ENCODE results near the gene URGCP. TPM values are rescaled to one million over a fixed set of nuclear protein-coding genes. Genes with fewer than 3 reads are reported as not detected.

Gene URGCP
- total RNA-seq, 2 experiments from 2014 or later: 22.3 to 24.0 TPM

DNA sequence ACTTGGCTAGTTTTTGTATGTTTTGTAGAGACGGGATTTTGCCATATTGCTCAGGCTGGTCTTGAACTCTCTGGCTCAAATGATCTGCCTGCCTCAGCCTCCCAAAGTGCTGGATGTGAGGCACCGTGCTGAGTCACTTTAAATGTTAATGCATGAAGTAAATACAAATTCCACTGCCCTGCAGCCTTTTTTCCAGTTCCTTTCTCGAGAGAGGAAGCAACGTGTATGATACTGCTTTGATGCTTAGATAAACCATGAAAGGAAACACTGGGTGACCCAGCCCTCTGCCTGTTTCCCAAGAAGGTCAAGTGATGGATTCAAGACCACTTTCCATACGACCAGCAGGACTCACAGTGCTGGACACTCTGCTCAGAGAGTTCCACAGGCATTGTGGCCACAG is 25.8 kb downstream of the URGCP start:
- no peaks in the 10 kb centered on the region for H3K4me1 Mint-ChIP-seq (ENCODE audit: low read depth)
- ChIA-PET POLR2A (no interaction called here), CTCF (no interaction called here)

DNA sequence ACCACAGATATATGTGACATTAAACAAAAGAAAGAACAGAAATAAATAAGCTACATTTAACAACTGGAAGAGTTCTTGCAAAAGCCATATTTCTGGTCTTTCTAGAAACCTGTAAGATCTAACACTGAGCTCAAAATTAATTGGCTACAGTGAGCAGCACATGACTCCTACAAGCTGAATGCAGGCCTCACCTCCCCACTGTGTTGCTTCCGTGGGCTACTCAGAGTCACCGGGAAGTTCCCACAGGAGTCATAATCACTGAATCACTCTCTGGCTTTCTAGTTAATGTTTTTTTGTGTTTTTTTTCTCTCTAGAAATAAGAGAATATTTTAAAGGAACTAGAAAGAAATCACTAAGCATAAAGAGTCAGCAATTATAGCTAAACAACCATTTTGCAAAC is 26.9 kb downstream of the URGCP start:
- H3K36me3 Mint-ChIP-seq: peaks cover 47% of the 10 kb centered on the region
- H3K27ac Mint-ChIP-seq: peak overlapping the region; percentile 43
- no peaks in the 10 kb centered on the region for H3K4me1 Mint-ChIP-seq (ENCODE audit: low read depth)
- intact Hi-C loops (cut with micrococcal nuclease): no loop called here
- no peak for DNase-seq
- no peaks in the 10 kb centered on the region for H3K27me3 Mint-ChIP-seq
- POLR2A ChIA-PET: no interaction called here
- CTCF ChIA-PET: interaction anchor here (0.8 kb wide), 1 partner anchor 41 kb away, joined by 3 read pairs; no protein-coding TSS in a partner anchor
- no peaks in the 10 kb centered on the region for H3K9me3 Mint-ChIP-seq
- H3K4me3 Mint-ChIP-seq: no peak overlapping the region

More for the DNA sequence above, 25.8 kb downstream of the URGCP start:
- H3K27ac Mint-ChIP-seq: no peak overlapping the region
- intact Hi-C loops (cut with micrococcal nuclease): no loop called here
- H3K36me3 Mint-ChIP-seq: peaks cover 44% of the 10 kb centered on the region
- no peak overlapping the region for H3K4me3 Mint-ChIP-seq
- no peak for DNase-seq
- H3K27me3 Mint-ChIP-seq: no peaks in the 10 kb centered on the region
- H3K9me3 Mint-ChIP-seq: no peaks in the 10 kb centered on the region

DNA sequence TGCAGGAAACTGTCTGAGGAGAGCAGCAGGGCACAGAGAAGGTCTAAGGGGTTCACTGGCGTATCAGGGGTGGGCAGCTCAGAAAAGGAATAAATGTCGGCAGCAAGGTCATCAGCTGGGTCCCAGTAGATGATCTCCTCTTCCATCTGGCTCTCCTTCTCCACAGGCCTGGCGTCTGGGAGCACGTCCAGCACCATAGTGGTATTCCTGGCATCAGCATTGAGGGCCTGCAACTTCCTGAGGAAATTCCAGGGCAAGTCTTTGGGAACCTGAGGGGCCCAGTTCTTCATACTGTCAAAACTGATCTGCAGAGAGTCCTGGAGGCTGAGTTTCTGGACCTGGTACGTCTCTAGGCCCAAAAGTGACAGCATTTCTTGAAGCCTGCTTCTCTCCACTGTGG is 27.5 kb downstream of the URGCP start:
- DNase-seq: no peak
- Mint-ChIP-seq H3K4me3 (no peak overlapping the region), H3K36me3 (peaks cover 47% of the 10 kb centered on the region), H3K4me1 (ENCODE audit: low read depth) (no peaks in the 10 kb centered on the region), H3K27me3 (no peaks in the 10 kb centered on the region), H3K27ac (peak overlapping the region; percentile 43), H3K9me3 (no peaks in the 10 kb centered on the region)
- ChIA-PET CTCF (no interaction called here), POLR2A (no interaction called here)
- intact Hi-C loops (cut with micrococcal nuclease): no loop called here

DNA sequence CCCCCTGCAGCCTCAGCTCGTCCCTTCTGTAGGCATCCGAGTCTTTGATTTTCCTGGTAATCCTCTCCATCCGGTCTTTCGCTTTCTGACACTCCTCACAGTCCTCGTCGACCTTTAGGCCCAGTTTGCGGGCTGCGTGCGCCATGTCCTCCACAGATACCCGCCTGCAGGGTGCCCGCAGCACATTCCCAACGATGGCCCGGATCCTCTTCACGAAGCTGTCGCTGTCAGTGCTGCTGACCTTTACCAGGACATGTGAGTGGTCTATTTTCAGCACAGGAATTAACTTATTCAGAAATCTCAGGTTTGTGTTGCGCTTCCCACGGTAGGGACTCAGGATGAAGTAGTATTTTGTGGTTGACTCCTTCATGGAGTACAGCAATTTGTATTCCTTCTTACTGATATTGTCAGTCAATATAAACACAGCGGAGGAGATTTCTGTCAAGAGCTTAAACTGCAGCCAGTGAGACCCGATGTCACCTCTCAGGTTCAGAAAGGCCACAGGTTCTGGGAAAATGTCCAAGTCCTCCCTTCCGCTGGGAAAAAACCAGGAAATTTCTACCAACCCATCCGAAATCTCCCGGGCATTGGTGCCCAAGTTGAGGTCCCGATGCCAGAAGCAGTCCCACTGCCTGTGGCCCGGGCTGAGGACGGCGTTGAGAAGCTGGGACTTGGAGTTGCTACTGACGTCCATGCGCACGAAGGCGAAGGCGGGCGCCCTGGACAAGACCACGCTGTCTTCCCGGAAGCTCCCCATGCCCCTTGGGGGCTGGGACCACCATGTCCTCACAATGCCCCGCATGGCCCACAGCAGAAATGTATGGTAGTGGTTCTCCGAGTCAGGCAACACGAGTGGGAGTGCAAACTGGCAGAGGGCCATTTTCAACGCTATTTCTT is 28.2 kb downstream of the URGCP start:
- Mint-ChIP-seq H3K27ac (no peak overlapping the region), H3K36me3 (peaks cover 45% of the 10 kb centered on the region), H3K9me3 (no peaks in the 10 kb centered on the region), H3K27me3 (no peaks in the 10 kb centered on the region), H3K4me3 (no peak overlapping the region), H3K4me1 (ENCODE audit: low read depth) (no peaks in the 10 kb centered on the region)
- ChIA-PET POLR2A (no interaction called here), CTCF (no interaction called here)
- intact Hi-C loops (cut with micrococcal nuclease): no loop called here
- DNase-seq: no peak

DNA sequence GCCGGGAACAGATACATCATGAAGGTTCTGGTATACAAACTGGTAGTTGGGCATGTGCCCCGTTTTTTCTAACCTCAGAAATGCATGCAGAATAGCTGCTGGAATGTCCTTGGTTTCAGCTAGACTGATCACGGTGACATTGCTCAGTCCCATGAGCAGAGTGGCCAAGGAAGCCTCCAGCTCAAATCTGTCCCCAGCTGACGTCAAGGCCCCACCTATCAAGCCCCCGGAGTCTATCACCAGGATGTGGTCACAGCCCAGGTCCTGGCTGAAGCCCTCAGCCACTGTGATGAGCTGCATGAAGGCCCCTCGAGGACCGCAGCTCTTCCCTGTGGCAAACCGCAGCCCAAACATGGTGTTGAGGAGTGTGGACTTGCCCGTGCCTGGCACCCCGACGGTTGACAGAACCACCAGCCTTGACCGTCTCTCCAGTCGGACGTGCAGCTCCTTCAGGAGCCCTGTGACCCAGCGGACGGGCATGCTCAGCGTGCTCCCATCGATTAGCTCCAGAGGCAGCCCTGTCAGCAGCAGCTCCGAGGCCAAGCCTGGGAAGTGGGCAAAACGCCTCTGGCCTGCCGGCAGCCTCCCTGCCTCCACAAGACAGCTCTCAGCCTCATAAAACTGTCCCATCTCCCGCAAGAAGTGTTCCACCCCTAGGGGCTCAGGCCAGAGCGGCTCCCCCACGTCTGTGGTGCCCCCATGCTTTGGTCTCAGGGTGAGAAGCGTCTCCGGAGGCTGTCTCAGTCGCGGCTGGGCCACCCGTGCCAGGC is 29.2 kb downstream of the URGCP start:
- Mint-ChIP-seq H3K27me3 (no peaks in the 10 kb centered on the region), H3K36me3 (peaks cover 45% of the 10 kb centered on the region), H3K9me3 (no peaks in the 10 kb centered on the region), H3K4me1 (ENCODE audit: low read depth) (peaks cover 9% of the 10 kb centered on the region), H3K27ac (no peak overlapping the region), H3K4me3 (no peak overlapping the region)
- ChIA-PET CTCF (interaction anchor here (1.2 kb wide), 1 partner anchor 8 kb away, joined by 3 read pairs; no protein-coding TSS in a partner anchor), POLR2A (no interaction called here)
- intact Hi-C loops (cut with micrococcal nuclease): no loop called here
- DNase-seq: no peak

DNA sequence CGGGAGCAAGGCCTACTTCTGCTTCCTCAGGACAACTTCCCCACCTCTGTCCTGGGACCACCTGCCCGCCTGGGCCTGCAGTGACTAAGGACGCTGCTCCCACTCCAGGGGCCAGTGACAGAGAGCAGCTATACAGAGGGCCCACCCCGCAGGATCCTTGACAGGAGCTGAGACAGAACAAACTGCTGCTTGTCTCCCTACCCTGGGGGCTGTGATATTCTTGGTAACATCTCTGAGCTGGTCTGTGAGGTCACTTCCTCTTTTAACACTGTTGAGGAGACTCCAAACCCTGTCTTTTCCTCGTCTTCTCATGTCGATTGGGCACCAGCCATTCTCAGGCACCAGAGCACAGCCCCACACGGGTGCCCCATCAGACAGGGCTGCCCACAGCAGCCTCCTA is 30.2 kb downstream of the URGCP start:
- Mint-ChIP-seq H3K27ac (no peak overlapping the region), H3K4me1 (ENCODE audit: low read depth) (peaks cover 10% of the 10 kb centered on the region), H3K27me3 (no peaks in the 10 kb centered on the region), H3K4me3 (no peak overlapping the region), H3K36me3 (peaks cover 40% of the 10 kb centered on the region), H3K9me3 (no peaks in the 10 kb centered on the region)
- DNase-seq: no peak
- intact Hi-C loops (cut with micrococcal nuclease): no loop called here
- ChIA-PET CTCF (interaction anchor here (1.2 kb wide), 1 partner anchor 9 kb away, joined by 3 read pairs; no protein-coding TSS in a partner anchor), POLR2A (no interaction called here)

DNA sequence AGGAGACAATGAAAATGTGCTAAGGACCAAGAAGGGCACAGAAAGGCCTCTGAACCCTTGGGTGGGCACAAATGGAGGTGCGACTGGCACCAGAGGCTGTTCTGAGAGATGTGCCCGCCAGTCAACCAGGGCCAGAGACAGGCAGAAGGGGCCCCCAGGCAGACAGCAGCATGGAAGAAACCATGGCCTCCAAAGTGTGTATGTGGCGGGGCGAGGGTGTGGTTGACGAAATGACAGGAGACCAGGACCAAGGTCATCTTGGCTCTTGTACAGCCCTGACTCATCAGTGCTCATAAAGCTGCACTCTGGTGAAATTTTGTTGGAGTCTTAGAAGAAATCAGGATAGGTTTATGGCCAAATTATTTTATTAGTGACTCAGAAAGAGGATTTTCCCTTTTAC is 33.1 kb downstream of the URGCP start:
- no peaks in the 10 kb centered on the region for H3K9me3 Mint-ChIP-seq
- intact Hi-C loops (cut with micrococcal nuclease): loop anchor here (5.0 kb wide), 1 partner anchor 34 kb away; the partner anchor contains the start of gene URGCP
- no peak overlapping the region for H3K27ac Mint-ChIP-seq
- CTCF ChIA-PET: no interaction called here
- H3K36me3 Mint-ChIP-seq: peaks cover 27% of the 10 kb centered on the region
- H3K4me1 Mint-ChIP-seq (ENCODE audit: low read depth): peaks cover 25% of the 10 kb centered on the region
- DNase-seq: no peak
- peaks cover 1% of the 10 kb centered on the region for H3K27me3 Mint-ChIP-seq
- POLR2A ChIA-PET: no interaction called here
- H3K4me3 Mint-ChIP-seq: no peak overlapping the region

DNA sequence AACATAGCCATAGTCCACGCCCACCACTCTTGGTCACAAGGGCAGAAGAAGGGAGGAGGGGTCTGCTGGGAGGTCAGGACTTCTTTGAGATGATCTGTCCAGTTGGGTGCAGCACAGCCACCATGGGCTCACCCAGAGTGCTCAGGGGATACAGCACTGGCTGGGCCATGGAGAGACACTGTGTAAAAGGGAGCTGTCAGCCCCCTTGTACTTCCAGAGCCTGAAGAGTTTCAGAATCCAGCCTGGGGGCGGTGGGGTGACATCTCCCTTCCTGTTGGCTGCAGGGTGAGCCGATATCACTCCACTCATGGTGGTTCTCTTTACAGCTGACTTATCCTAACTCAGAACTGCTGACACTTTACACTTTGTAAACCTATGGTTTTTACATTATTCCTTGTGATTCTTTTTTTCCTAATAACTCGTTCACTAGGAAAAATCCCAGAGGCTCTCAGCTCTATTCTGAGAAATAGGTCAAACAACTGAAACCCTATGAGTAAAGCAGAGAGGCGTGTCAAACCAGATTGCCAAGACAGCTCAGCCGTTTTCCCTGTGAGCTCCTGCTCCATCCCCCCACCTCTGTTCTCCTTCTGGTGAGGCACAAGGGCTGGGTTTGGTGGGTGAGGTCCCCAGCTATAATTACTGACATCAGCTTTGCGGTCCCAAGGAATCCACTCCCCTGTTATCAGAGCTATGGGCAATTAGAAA is 33.8 kb downstream of the URGCP start:
- peak; percentile 25 for DNase-seq
- H3K4me1 Mint-ChIP-seq (ENCODE audit: low read depth): peaks cover 30% of the 10 kb centered on the region
- ChIA-PET POLR2A (no interaction called here), CTCF (no interaction called here)
- peaks cover 21% of the 10 kb centered on the region for H3K36me3 Mint-ChIP-seq
- no peaks in the 10 kb centered on the region for H3K9me3 Mint-ChIP-seq
- peaks cover 1% of the 10 kb centered on the region for H3K27me3 Mint-ChIP-seq
- H3K27ac Mint-ChIP-seq: no peak overlapping the region
- intact Hi-C loops (cut with micrococcal nuclease): loop anchor here (5.0 kb wide), 1 partner anchor 35 kb away; the partner anchor contains the start of gene URGCP
- H3K4me3 Mint-ChIP-seq: no peak overlapping the region

DNA sequence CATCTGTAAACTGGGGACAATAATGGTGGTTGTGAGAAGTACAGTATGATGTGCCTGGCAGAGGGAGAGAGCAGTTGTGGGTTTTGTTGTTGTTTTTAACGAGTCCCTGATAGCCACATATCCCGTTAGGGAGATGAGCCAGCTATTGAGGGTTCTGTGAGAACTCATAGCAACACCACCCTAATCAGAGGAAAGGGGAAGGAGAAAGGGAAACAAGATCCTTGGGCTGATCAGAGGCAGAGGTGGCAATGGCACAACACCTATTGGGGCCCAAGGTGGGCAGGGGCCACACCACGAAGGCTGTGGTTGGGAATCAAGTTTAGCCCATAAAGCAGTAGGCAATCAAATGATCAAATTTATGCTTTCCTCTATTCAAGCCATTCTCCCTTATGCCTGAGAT is 35.3 kb downstream of the URGCP start:
- Mint-ChIP-seq H3K4me1 (ENCODE audit: low read depth) (peaks cover 30% of the 10 kb centered on the region), H3K36me3 (peaks cover 19% of the 10 kb centered on the region), H3K9me3 (no peaks in the 10 kb centered on the region), H3K4me3 (no peak overlapping the region), H3K27ac (no peak overlapping the region), H3K27me3 (peaks cover 1% of the 10 kb centered on the region)
- DNase-seq: no peak
- intact Hi-C loops (cut with micrococcal nuclease): loop anchor here (5.0 kb wide), 1 partner anchor 36 kb away; the partner anchor contains the start of gene URGCP
- CTCF ChIA-PET: no interaction called here
- POLR2A ChIA-PET: no interaction called here

DNA sequence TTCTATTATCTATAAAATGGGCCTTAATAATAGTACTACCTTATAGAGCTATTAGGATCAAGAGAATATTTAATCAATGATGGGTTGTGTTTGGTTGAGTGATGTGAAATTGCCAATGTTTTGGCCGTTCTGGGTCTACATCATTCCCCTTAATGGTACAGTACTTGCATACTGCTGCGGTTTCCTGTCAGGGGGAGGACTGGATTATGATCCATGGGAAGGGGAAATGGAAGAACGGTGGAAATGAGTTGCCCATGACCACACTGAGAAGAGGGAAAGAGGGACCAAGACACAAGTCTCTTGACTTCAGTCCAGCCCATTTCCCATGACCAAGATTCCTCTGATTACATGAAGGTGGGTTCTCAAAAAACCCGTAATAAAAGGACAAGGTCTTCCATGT is 36.1 kb downstream of the URGCP start:
- Mint-ChIP-seq H3K9me3 (no peaks in the 10 kb centered on the region), H3K27me3 (peaks cover 1% of the 10 kb centered on the region), H3K4me1 (ENCODE audit: low read depth) (peaks cover 30% of the 10 kb centered on the region), H3K36me3 (peaks cover 18% of the 10 kb centered on the region), H3K4me3 (no peak overlapping the region), H3K27ac (no peak overlapping the region)
- no peak for DNase-seq
- ChIA-PET POLR2A (no interaction called here), CTCF (no interaction called here)
- intact Hi-C loops (cut with micrococcal nuclease): loop anchor here (5.0 kb wide), 1 partner anchor 37 kb away; the partner anchor contains the start of gene URGCP

DNA sequence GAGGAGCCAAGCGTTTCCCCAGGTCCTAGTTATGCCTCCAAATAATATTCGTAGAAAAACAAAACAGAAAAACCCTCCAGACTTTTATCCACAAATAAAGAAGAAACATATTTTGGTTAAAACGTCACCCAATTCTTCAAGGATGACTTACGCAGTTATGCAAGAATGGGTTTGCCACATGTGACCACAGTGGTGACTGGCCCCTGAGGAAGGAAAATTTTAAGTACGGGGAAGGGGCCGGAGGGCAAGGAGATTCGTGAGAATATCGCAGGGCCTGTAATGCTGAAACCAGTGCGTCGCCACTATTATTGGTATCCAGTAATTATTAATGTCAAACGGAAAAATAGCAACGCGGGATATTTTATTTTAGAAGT is 36.5 kb downstream of the URGCP start:
- Mint-ChIP-seq H3K36me3 (peaks cover 18% of the 10 kb centered on the region), H3K9me3 (no peaks in the 10 kb centered on the region), H3K4me3 (peak overlapping the region; percentile 78), H3K27me3 (peaks cover 1% of the 10 kb centered on the region), H3K4me1 (ENCODE audit: low read depth) (peaks cover 30% of the 10 kb centered on the region), H3K27ac (peak overlapping the region; percentile 75)
- intact Hi-C loops (cut with micrococcal nuclease): loop anchor here (1.0 to 5.0 kb wide), 2 partner anchors 37 to 56 kb away; partner anchors contain the start of genes UBE2D4 and URGCP
- peak; percentile 49 for DNase-seq
- CTCF ChIA-PET: interaction anchor here (1.0 kb wide), 1 partner anchor 287 kb away, joined by 4 read pairs; the partner anchor contains the start of gene STK17A
- POLR2A ChIA-PET: interaction anchor here (0.8 kb wide), 1 partner anchor 21 kb away, joined by 4 read pairs; no protein-coding TSS in a partner anchor
